AG10803 (cell line): ENCODE data around the gene AMIGO1.

ENCODE experiments used
- DNase-seq: peaks from one replicate; pipeline ENCODE4 v3.0.0; 2010; ENCODE audit warnings: low read depth
- H3K4me3 ChIP-seq: 2 replicates; pipeline ENCODE4 v1.5.1; 2011; ENCODE audit warnings: mild to moderate bottlenecking, low read length, control low read depth
- CTCF ChIP-seq: conservative IDR thresholded peaks from 2 replicates; pipeline ENCODE4 v1.5.1; 2011; ENCODE audit warnings: mild to moderate bottlenecking, low read length, control low read depth, inconsistent platforms

The AMIGO1 gene

DNA sequence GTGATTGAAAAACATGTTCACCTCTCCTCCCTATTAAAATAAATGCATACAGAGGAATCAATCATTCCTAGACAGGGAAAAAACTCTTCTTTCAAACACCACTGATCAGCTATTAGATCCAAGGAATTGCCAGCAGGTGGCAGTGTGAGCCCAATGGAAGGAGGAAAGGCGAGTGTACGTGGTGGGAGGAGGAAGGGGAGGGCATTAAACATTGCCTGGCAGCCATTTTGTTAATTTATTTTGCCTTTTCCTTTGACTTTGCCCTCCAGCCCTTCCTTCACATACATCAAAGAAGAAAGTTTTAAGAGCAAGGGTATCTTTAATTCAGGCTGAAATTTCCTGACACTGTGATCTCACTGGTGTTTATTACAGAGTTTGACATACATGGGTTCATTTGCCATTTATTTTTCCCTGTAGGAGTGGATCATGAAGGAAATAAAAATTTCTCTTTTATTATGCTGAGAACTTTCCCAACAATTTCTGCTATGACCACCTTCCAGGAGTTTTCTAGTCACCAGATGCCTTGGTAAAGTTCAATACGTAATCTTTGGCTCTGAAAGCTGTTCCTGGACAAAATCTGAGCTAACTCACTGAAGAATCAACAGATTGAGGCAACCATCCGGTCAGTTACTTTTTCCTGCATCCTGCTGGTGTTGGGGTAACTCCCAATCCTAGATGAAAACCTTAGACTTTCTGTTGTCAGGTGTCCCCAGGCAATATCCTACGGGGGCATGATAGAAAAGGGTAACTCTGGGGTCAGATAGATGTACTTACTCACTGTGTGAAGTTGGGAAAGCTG lies 37.0 kb upstream of the AMIGO1 start:
- peak; percentile 91 for TF ChIP-seq CTCF
- DNase-seq: peak; percentile 84
- peak overlapping the region; percentile 98 for H3K4me3 ChIP-seq

- TF ChIP-seq CTCF: no peak
- no peak overlapping the region for H3K4me3 ChIP-seq
- no peak for DNase-seq
Measured at GRCh38 chr1:109543988-109544735, 34.6 kb upstream of the AMIGO1 start.

DNA sequence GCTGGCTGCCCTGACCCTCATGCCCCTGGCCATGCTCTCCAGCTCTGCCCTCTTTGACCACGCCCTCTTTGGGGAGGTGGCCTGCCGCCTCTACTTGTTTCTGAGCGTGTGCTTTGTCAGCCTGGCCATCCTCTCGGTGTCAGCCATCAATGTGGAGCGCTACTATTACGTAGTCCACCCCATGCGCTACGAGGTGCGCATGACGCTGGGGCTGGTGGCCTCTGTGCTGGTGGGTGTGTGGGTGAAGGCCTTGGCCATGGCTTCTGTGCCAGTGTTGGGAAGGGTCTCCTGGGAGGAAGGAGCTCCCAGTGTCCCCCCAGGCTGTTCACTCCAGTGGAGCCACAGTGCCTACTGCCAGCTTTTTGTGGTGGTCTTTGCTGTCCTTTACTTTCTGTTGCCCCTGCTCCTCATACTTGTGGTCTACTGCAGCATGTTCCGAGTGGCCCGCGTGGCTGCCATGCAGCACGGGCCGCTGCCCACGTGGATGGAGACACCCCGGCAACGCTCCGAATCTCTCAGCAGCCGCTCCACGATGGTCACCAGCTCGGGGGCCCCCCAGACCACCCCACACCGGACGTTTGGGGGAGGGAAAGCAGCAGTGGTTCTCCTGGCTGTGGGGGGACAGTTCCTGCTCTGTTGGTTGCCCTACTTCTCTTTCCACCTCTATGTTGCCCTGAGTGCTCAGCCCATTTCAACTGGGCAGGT lies 33.9 kb upstream of the AMIGO1 start:
- no peak overlapping the region for H3K4me3 ChIP-seq
- no peak for DNase-seq
- no peak for TF ChIP-seq CTCF

- DNase-seq: no peak
- no peak overlapping the region for H3K4me3 ChIP-seq
- no peak for TF ChIP-seq CTCF
Measured at GRCh38 chr1:109542657-109543056, 33.1 kb upstream of the AMIGO1 start.

- H3K4me3 ChIP-seq: no peak overlapping the region
- TF ChIP-seq CTCF: no peak
- no peak for DNase-seq
Measured at GRCh38 chr1:109541102-109541501, 31.6 kb upstream of the AMIGO1 start.

DNA sequence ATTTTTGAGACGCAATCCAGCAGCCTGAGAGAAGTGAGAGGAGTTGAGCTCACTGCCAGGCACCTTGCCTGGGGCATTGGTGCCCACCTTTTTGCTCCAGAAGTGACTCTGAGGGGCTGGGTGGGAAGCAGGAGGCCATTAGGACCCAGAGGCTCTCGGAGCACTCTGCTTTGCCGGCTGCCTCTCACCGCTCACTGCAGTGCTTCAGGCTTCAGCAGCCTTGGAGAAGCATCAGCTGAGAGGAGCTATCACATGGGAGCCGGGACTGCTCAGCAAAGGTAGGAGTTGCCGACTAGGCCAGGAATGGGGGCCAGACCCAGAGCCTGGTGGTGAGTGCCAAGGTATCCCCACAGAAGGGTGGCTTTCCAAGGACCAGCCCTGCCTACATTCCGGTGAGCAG lies 30.1 kb upstream of the AMIGO1 start, which contains the start of gene GPR61:
TSS of gene GPR61 (plus strand) at position 197 of the 400 bp plus-strand sequence. CDS start 3,151 bp downstream, outside the sequence.
- TF ChIP-seq CTCF: no peak
- DNase-seq: no peak
- no peak within 1 kb of the TSS for H3K4me3 ChIP-seq
